OCI-LY1 (cell line): ENCODE results near the gene RAPGEF5.
"Not testable (repeated sequence)": the region's sequence is repeated elsewhere in the genome, so short reads cannot be mapped to it uniquely, and the experiment has no call there.

Experiments used
- H2AFZ ChIP-seq: fragments of 200-600 bp; sonication (generic), shearing (Covaris generic); 2 replicates; pipeline ENCODE4 v1.6.0; 2014; ENCODE audit warnings: antibody characterized with exemption, mild to moderate bottlenecking, low read length
- H3F3A ChIP-seq: fragments of 200-600 bp; sonication (generic), shearing (Covaris generic); 2 replicates; pipeline ENCODE4 v1.6.0; 2014; ENCODE audit warnings: mild to moderate bottlenecking, antibody characterized with exemption, low read length, moderate library complexity; ENCODE audit not compliant: insufficient read depth
- H3K27ac ChIP-seq: fragments of 200-600 bp; sonication (generic); 2 replicates; pipeline ENCODE4 v1.5.1; 2014; ENCODE audit warnings: low read length, mixed run types, mild to moderate bottlenecking, low read depth; ENCODE audit not compliant: poor library complexity, severe bottlenecking
- H3K27me3 ChIP-seq: fragments of 200-600 bp; sonication (generic); 2 replicates; pipeline ENCODE4 v1.6.0; 2014; ENCODE audit warnings: antibody characterized with exemption, mild to moderate bottlenecking, low read length, moderate library complexity; ENCODE audit not compliant: insufficient read depth
- H3K36me3 ChIP-seq: fragments of 200-600 bp; sonication (generic); 2 replicates; pipeline ENCODE4 v1.6.1; 2014; ENCODE audit warnings: mild to moderate bottlenecking, antibody characterized with exemption, low read length, moderate library complexity, mixed read lengths; ENCODE audit not compliant: insufficient read depth
- H3K4me1 ChIP-seq: fragments of 200-600 bp; sonication (generic); 2 replicates; pipeline ENCODE4 v1.5.1; 2014; ENCODE audit warnings: mild to moderate bottlenecking, low read length, moderate library complexity; ENCODE audit not compliant: insufficient read depth, severe bottlenecking
- H3K4me2 ChIP-seq: fragments of 200-600 bp; sonication (generic), shearing (Covaris generic); 2 replicates; pipeline ENCODE4 v1.6.1; 2014; ENCODE audit warnings: low read length
- H3K4me3 ChIP-seq: fragments of 200-600 bp; sonication (generic); 2 replicates; pipeline ENCODE4 v1.5.1; 2014; ENCODE audit warnings: low read length, low read depth, mild to moderate bottlenecking, mixed read lengths; ENCODE audit not compliant: poor library complexity, severe bottlenecking
- H3K79me2 ChIP-seq: fragments of 200-600 bp; shearing (Covaris generic); 2 replicates; pipeline ENCODE4 v1.6.1; 2016; ENCODE audit warnings: mixed run types, low read length, mixed read lengths; ENCODE audit not compliant: insufficient read depth
- H3K9ac ChIP-seq: fragments of 200-600 bp; sonication (generic), shearing (Covaris generic); 2 replicates; pipeline ENCODE4 v1.6.1; 2014; ENCODE audit warnings: mild to moderate bottlenecking, low read length, mixed read lengths
- H3K9me2 ChIP-seq: fragments of 200-600 bp; sonication (generic), shearing (Covaris generic); 2 replicates; pipeline ENCODE4 v1.6.1; 2014; ENCODE audit warnings: low read depth, mild to moderate bottlenecking, low read length, mixed read lengths
- H3K9me3 ChIP-seq: fragments of 200-600 bp; shearing (Covaris generic); 2 replicates; pipeline ENCODE4 v1.6.1; 2014; ENCODE audit warnings: low read length, mixed read lengths
- H4K20me1 ChIP-seq: fragments of 200-600 bp; sonication (generic), shearing (Covaris generic); 2 replicates; pipeline ENCODE4 v1.6.0; 2016; ENCODE audit warnings: mild to moderate bottlenecking, low read length; ENCODE audit not compliant: insufficient read depth
- EZH2 ChIP-seq: fragments of 200-600 bp; sonication (generic), shearing (Covaris generic); IDR thresholded peaks from 2 replicates; pipeline ENCODE4 v1.8.0; 2017; ENCODE audit warnings: borderline replicate concordance, mixed run types, mild to moderate bottlenecking, antibody characterized with exemption, low read length, moderate library complexity, mixed read lengths
- TF ChIP-seq, protein P1 (sequence below): fragments of 200-600 bp; sonication (generic), shearing (Covaris generic); IDR thresholded peaks from 2 replicates; pipeline ENCODE4 v1.5.1; 2017; ENCODE audit warnings: mild to moderate bottlenecking, antibody characterized with exemption, low read length, moderate library complexity, mixed read lengths

RAPGEF5 gene

DNA sequence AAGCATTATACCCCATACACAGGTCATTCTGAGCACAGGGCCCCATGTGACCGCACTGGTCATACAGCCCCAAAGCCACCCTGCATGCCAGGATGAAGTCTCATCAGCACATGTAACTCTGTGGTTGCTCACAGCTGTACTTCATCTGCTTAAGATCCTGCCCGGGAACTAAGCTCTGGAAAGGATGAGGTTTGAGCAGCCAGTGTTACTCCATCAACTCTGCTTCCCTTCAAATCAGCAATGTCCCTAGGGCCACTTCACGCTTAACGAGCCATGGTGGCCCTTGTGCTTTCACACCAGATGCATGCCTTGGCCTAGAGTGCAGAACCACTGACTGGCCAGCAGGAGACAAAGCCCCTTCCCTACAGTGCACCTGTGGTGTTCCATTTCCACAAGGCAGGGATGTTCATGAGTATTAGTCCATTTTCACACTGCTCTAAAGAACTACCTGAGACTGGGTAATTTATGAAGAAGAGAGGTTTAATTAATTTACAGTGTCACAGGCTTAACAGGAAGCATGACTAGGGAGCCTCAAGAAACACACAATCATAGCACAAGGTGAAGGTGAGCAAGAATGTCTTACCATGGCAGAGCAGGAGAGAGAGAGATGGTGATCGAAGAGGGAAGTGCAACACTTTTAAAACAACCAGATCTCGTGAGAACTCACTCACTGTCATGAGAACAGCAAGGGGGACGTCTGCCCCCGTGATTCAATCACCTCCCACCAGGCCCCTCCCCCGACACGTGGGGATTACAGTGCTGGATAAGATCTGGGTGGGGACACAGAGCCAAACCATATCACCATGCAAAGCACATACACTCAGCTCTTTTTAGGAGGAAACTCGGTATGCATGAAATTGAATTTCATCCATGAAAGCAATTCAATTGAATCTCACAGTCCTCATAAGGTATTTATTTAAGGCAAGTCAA, 262.3 kb downstream of the RAPGEF5 start:
- Histone ChIP-seq H3K27ac (no peak overlapping the region), H3K4me3 (no peak overlapping the region), H3K4me2 (no peak overlapping the region), H3K79me2 (no peaks in the 10 kb centered on the region), H3K36me3 (no peaks in the 10 kb centered on the region), H2AFZ (no peak overlapping the region), H3K9me2 (no peaks in the 10 kb centered on the region), H3K4me1 (no peaks in the 10 kb centered on the region), H4K20me1 (no peaks in the 10 kb centered on the region), H3K27me3 (no peaks in the 10 kb centered on the region), H3K9me3 (no peaks in the 10 kb centered on the region), H3F3A (no peaks in the 10 kb centered on the region), H3K9ac (no peak overlapping the region)
- TF ChIP-seq, protein P1, sequence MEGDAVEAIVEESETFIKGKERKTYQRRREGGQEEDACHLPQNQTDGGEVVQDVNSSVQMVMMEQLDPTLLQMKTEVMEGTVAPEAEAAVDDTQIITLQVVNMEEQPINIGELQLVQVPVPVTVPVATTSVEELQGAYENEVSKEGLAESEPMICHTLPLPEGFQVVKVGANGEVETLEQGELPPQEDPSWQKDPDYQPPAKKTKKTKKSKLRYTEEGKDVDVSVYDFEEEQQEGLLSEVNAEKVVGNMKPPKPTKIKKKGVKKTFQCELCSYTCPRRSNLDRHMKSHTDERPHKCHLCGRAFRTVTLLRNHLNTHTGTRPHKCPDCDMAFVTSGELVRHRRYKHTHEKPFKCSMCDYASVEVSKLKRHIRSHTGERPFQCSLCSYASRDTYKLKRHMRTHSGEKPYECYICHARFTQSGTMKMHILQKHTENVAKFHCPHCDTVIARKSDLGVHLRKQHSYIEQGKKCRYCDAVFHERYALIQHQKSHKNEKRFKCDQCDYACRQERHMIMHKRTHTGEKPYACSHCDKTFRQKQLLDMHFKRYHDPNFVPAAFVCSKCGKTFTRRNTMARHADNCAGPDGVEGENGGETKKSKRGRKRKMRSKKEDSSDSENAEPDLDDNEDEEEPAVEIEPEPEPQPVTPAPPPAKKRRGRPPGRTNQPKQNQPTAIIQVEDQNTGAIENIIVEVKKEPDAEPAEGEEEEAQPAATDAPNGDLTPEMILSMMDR, result peak; percentile 39; the same call in 1 of the 2 replicates
- no peak for TF ChIP-seq EZH2

DNA sequence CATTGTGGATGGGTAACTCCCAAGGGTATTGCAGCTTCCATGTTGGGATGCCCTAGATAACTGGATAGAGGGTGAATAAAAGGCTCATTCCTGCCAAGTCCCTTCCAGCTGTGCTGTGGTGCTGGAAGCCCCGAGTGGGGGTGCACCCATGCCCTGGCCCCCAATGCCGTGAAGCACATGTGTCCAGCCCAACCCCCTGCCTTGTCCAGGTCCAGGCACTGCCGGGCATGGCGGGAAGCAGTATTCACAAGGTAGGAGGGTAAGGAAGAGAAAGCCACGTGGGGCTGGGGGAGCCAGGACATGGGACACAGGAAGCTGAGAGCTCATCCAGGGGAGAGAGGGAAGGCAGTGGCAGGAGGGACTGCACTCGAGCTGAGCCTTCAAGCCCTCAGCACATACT, 263.0 kb downstream of the RAPGEF5 start:
- H3K9ac ChIP-seq, result no peak overlapping the region
- H3K4me1 ChIP-seq, result no peaks in the 10 kb centered on the region
- H4K20me1 ChIP-seq, result no peaks in the 10 kb centered on the region
- no peak overlapping the region for H3K27ac ChIP-seq
- H3K4me3 ChIP-seq, result no peak overlapping the region
- H3K9me2 ChIP-seq, result no peaks in the 10 kb centered on the region
- no peaks in the 10 kb centered on the region for H3K9me3 ChIP-seq
- H3K4me2 ChIP-seq, result no peak overlapping the region
- H2AFZ ChIP-seq, result no peak overlapping the region
- no peaks in the 10 kb centered on the region for H3F3A ChIP-seq
- no peaks in the 10 kb centered on the region for H3K79me2 ChIP-seq
- no peaks in the 10 kb centered on the region for H3K27me3 ChIP-seq
- TF ChIP-seq EZH2, result no peak
- TF ChIP-seq, protein P1, result no peak
- H3K36me3 ChIP-seq, result no peaks in the 10 kb centered on the region

DNA sequence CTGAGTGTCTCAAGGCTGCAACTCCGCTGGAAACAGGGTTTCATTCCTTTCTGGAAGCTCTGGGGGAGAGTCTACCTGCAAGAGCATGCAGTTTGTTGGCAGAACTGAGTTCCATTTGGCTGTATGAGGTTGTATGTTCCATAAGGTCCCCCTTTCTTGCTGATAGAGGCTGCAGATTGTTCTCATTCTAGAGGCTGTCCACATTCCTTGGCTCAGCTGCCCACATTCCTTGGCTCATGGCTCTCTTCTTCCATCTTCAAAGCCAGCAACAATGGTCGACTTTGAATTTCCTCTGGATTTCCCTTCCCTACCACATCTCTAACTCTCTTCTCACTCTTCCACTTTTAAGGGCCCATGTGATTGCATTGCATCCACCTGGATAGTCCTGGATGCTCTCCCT, 264.0 kb downstream of the RAPGEF5 start:
- Histone ChIP-seq H3K9ac (no peak overlapping the region), H4K20me1 (no peaks in the 10 kb centered on the region), H3K36me3 (no peaks in the 10 kb centered on the region), H3K9me2 (no peaks in the 10 kb centered on the region), H3K4me3 (no peak overlapping the region), H3K9me3 (no peaks in the 10 kb centered on the region), H3K27me3 (no peaks in the 10 kb centered on the region), H3K4me2 (no peak overlapping the region), H2AFZ (no peak overlapping the region), H3K4me1 (no peaks in the 10 kb centered on the region), H3K79me2 (no peaks in the 10 kb centered on the region), H3F3A (no peaks in the 10 kb centered on the region), H3K27ac (no peak overlapping the region)
- TF ChIP-seq EZH2, result no peak
- TF ChIP-seq, protein P1, result no peak

DNA sequence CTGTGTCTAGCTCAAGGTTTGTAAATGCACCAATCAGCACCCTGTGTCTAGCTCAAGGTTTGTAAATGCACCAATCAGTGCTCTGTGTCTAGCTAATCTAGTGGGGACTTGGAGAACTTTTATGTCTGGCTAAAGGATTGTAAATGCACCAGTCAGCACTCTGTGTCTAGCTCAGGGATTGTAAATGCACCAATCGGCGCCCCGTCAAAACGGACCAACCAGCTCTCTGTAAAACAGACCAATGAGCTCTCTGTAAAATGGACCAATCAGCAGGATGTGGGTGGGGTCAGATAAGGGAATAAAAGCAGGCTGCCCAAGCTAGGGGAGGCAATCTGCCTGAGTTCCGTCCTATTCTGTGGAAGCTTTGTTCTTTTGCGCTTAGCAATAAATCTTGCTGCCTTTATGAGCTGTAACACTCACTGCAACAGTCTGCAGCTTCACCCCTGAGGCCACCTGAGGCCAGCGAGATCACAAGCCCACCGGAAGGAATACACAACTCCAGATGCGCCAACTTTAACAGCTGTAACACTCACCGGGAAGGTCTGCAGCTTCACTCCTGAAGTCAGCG, 265.9 kb downstream of the RAPGEF5 start:
- H3K9me3 ChIP-seq, H2AFZ ChIP-seq, H3F3A ChIP-seq, H3K9me2 ChIP-seq, H3K4me2 ChIP-seq, H3K27ac ChIP-seq, H3K36me3 ChIP-seq, H4K20me1 ChIP-seq, H3K79me2 ChIP-seq, H3K4me3 ChIP-seq, H3K9ac ChIP-seq, H3K27me3 ChIP-seq, H3K4me1 ChIP-seq: not testable (repeated sequence)
